Activated CD8-positive, alpha-beta T cell treated with anti-CD3 and anti-CD28 coated beads for 36 hours (primary cell): Measurements from ENCODE around the gene PRKCZ. TPM values are rescaled to one million over a fixed set of nuclear protein-coding genes. Genes with fewer than 3 reads are reported as not detected.

Experiments
- ATAC-seq: fragments of 200-7000 bp; cut with Tn5 transposase; one replicate; pipeline ENCODE4 v1.10.0; 2021; ENCODE audit warnings: mild to moderate bottlenecking, moderate library complexity
- CTCF ChIA-PET: fragments of 350-600 bp; sonication (Branson Sonifier 250); formaldehyde crosslinking; loops from one replicate; lab custom pipeline; 2021; ENCODE audit warnings: antibody characterized with exemption; lab: Charles Lee
- POLR2A ChIA-PET: fragments of 350-600 bp; sonication (Branson Sonifier 250); formaldehyde crosslinking; loops from one replicate; lab custom pipeline; 2021; ENCODE audit warnings: antibody characterized with exemption; lab: Charles Lee
- DNase-seq: peaks from one replicate; pipeline ENCODE4 v3.0.0-alpha.2; 2020
- H3K27ac Mint-ChIP-seq: one replicate; pipeline ENCODE4 v1.8.0; 2021; ENCODE audit warnings: mild to moderate bottlenecking, mixed read lengths
- H3K27me3 Mint-ChIP-seq: one replicate; pipeline ENCODE4 v1.8.0; 2021; ENCODE audit warnings: mixed read lengths
- H3K36me3 Mint-ChIP-seq: one replicate; pipeline ENCODE4 v1.8.0; 2021; ENCODE audit warnings: low read depth, mixed read lengths
- H3K4me1 Mint-ChIP-seq: one replicate; pipeline ENCODE4 v1.8.0; 2021; ENCODE audit warnings: low read depth, mixed read lengths
- H3K4me3 Mint-ChIP-seq: one replicate; pipeline ENCODE4 v1.8.0; 2021; ENCODE audit warnings: mild to moderate bottlenecking, moderate library complexity, mixed read lengths
- H3K9me3 Mint-ChIP-seq: one replicate; pipeline ENCODE4 v1.8.0; 2021; ENCODE audit warnings: mixed read lengths
- intact Hi-C: fragments of 100-400 bp; cut with micrococcal nuclease; formaldehyde crosslinking; loops from one replicate; pipeline ENCODE4 v1.10.0; 2022
- total RNA-seq, 2 experiments: library from RNA; stranded (reverse); gene quantifications; one replicate each; pipeline ENCODE4 v1.2.3, GENCODE V29; 2021
- TF ChIP-seq, protein P1 (sequence below): fragments of 200-600 bp; IDR thresholded peaks from one replicate; pipeline ENCODE4 v1.8.0; 2022; ENCODE audit warnings: antibody characterized with exemption, mild to moderate bottlenecking

Gene PRKCZ
- total RNA-seq, 2 experiments from 2014 or later = 15.4 to 15.7 TPM

DNA sequence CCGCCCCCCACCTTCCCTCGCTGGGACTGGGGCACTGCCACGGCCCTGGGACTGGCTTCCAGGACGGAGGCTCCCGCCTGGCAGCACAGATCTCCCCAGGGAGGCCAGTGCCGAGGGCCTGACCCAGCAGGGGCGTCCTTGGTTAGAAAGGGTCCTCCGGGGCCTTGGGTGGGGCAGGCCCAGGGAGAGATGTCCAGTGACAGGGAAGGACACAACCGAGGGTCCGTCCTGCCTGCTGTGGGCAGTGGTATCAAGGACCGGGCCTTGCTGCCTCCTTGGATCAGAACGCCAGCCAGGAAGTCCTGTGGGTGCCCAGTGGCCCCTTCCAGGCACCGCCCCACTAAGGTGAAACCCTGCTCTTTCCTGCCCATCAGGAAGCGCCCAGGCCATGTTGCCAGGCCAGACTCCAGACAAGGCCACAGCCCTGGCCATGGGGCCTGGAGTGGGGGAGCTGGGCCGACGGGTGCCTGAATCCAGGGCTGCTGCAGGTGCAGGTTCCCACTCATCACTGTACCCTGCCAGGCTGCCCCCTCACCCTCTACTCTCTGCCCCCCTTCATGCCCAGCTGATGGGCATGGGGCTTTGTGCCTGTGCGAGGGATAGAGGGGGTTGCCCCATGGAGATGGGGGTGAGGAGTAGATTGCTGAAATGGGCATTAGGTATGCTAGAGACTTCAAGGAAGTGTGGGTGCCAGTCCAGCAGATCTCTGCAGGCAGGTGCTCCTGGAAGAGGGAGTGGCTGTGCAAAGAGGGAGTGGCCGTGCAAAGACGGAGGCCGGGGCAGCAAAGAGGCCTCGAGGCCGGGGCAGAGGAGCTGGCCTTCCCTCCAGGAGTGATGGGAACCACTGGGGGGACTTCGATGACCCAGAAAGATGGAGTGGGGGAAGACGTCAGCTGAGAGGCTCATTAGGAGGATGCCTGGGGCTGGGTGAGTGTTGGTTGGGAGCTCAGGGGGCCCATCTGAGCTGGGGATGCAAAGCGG, 2.2 kb upstream of the PRKCZ start:
- H3K4me3 Mint-ChIP-seq = peak overlapping the region; percentile 77
- intact Hi-C loops = no loop called here
- TF ChIP-seq, protein P1, sequence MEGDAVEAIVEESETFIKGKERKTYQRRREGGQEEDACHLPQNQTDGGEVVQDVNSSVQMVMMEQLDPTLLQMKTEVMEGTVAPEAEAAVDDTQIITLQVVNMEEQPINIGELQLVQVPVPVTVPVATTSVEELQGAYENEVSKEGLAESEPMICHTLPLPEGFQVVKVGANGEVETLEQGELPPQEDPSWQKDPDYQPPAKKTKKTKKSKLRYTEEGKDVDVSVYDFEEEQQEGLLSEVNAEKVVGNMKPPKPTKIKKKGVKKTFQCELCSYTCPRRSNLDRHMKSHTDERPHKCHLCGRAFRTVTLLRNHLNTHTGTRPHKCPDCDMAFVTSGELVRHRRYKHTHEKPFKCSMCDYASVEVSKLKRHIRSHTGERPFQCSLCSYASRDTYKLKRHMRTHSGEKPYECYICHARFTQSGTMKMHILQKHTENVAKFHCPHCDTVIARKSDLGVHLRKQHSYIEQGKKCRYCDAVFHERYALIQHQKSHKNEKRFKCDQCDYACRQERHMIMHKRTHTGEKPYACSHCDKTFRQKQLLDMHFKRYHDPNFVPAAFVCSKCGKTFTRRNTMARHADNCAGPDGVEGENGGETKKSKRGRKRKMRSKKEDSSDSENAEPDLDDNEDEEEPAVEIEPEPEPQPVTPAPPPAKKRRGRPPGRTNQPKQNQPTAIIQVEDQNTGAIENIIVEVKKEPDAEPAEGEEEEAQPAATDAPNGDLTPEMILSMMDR = no peak
- H3K9me3 Mint-ChIP-seq = no peaks in the 10 kb centered on the region
- H3K36me3 Mint-ChIP-seq = no peaks in the 10 kb centered on the region
- POLR2A ChIA-PET = no interaction called here
- peak overlapping the region; percentile 22 for H3K27ac Mint-ChIP-seq
- DNase-seq = no peak
- no peak for ATAC-seq
- CTCF ChIA-PET = interaction anchor here (1.2 kb wide), 1 partner anchor 87 kb away, joined by 3 read pairs; no protein-coding TSS in a partner anchor
- peaks cover 6% of the 10 kb centered on the region for H3K27me3 Mint-ChIP-seq
- H3K4me1 Mint-ChIP-seq = peaks cover 25% of the 10 kb centered on the region

DNA sequence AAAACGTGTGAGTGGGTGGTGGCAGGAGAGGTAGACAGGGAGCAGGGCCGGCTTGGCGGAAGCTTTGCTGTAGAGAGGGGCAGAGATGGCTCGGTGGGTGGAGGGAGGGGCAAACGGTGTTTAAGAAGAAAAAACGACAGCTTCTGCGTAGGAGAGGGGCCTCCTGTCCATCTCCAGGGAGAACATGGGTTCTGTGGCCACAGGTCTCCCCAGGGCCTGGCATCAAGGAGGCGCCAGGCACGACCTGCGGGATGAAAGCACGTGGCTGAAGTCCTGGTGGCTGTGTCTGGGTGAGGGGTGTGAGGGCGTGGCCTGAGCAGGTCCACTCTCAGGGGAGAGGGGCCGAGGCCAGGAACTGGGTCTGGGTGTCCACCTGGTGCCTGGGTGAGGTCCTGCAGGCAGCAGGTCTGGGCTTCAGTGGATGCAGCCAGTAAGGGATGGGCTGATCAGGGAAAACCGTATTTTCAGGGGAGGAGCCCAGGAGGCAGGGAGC, 940 bp upstream of the PRKCZ start:
- POLR2A ChIA-PET = interaction anchor here (0.7 kb wide), 2 partner anchors 443 to 656 kb away, joined by 3 to 4 read pairs; no protein-coding TSS in a partner anchor
- H3K4me1 Mint-ChIP-seq = peaks cover 21% of the 10 kb centered on the region
- intact Hi-C loops = no loop called here
- peaks cover 6% of the 10 kb centered on the region for H3K27me3 Mint-ChIP-seq
- peak overlapping the region; percentile 77 for H3K4me3 Mint-ChIP-seq
- ATAC-seq (no peak), DNase-seq (peak; percentile 24)
- TF ChIP-seq, protein P1 = peak; percentile 34
- H3K9me3 Mint-ChIP-seq = no peaks in the 10 kb centered on the region
- CTCF ChIA-PET = interaction anchor here (1.2 kb wide), 1 partner anchor 89 kb away, joined by 3 read pairs; no protein-coding TSS in a partner anchor
- H3K27ac Mint-ChIP-seq = no peak overlapping the region
- H3K36me3 Mint-ChIP-seq = no peaks in the 10 kb centered on the region

DNA sequence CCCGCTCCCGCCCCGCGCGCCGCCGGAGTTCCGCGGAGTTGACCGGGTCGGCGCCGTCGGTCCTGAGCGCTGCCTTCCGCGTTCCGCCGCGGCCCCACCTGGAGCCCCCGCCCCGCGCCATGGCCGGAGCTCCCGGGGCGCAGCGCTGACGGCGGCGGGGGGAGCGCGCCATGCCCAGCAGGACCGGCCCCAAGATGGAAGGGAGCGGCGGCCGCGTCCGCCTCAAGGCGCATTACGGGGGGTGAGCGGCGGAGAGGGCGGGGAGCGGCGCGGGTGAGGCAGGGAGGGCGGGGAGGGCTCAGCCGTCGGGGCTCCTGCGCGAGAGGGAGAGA, 216 bp downstream of the PRKCZ start:
- H3K27ac Mint-ChIP-seq = no peak overlapping the region
- peak overlapping the region; percentile 66 for H3K4me3 Mint-ChIP-seq
- peaks cover 6% of the 10 kb centered on the region for H3K27me3 Mint-ChIP-seq
- TF ChIP-seq, protein P1 = no peak
- no peaks in the 10 kb centered on the region for H3K9me3 Mint-ChIP-seq
- ATAC-seq = peak; percentile 18
- peak; percentile 52 for DNase-seq
- POLR2A ChIA-PET = no interaction called here
- H3K36me3 Mint-ChIP-seq = no peaks in the 10 kb centered on the region
- peaks cover 17% of the 10 kb centered on the region for H3K4me1 Mint-ChIP-seq
- CTCF ChIA-PET = no interaction called here
- intact Hi-C loops = no loop called here

DNA sequence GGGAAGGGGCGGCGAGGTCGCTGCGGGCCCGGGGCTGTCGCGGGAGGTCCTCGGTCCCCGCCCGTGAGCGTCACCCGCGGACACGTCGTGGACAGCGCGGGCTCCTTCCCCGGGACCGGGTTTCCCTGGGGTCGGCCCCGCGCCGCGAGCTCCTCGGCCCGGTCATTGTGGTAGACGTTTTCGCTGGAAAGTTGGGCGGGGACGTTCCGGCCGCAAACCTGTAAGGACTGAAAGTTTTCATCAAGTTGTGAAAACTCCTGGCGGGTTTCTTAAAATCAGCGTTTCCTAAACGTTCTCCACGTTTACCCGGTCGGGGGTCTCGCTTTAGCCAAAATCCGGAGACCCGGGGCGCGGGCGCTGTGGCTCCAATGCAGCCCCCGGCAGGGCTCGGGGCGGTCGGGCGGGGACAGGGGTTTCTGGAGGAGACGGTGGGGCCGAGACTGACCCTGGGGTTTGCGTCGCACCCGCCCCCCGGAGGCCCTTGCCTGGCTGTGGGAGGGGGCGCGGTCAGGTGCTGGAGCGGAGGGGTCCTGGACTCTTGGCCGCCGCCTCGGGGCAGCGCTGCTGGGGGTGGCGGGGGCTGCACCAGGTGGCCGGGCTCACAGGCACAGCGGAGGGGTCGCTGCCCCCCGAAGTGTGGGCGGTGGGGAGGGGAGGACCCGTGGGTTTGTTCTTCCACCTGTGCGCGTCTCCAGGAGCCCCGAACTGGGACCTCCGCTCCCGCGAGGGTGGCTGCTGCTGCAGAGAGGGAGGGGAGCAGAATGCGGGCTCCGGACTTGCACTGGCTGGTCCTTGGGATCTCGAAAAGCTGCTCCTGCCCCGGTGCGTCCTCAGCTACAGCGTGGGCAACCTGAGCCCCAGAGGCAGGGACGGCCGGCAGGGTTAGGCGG, 827 bp downstream of the PRKCZ start:
- peak overlapping the region; percentile 66 for H3K4me3 Mint-ChIP-seq
- intact Hi-C loops = no loop called here
- no peaks in the 10 kb centered on the region for H3K9me3 Mint-ChIP-seq
- no peak for ATAC-seq
- peaks cover 6% of the 10 kb centered on the region for H3K27me3 Mint-ChIP-seq
- ChIA-PET POLR2A (interaction anchor here (1.0 kb wide), 1 partner anchor 40 kb away, joined by 3 read pairs; no protein-coding TSS in a partner anchor), CTCF (no interaction called here)
- H3K4me1 Mint-ChIP-seq = peaks cover 11% of the 10 kb centered on the region
- H3K36me3 Mint-ChIP-seq = no peaks in the 10 kb centered on the region
- DNase-seq = peak; percentile 28
- TF ChIP-seq, protein P1 = no peak
- H3K27ac Mint-ChIP-seq = no peak overlapping the region
